AG09319 (cell line): ENCODE data around the gene RAB28.

ENCODE experiments used
- DNase-seq: peaks from one replicate; pipeline ENCODE4 v3.0.0-alpha.2; 2010; ENCODE audit warnings: low read depth; ENCODE audit errors: extremely low read depth
- TF ChIP-seq, protein P1 (sequence below): IDR thresholded peaks from 2 replicates; pipeline ENCODE4 v1.5.1; 2011; ENCODE audit warnings: low read depth, mild to moderate bottlenecking, inconsistent platforms, low read length, moderate library complexity

Gene RAB28

DNA sequence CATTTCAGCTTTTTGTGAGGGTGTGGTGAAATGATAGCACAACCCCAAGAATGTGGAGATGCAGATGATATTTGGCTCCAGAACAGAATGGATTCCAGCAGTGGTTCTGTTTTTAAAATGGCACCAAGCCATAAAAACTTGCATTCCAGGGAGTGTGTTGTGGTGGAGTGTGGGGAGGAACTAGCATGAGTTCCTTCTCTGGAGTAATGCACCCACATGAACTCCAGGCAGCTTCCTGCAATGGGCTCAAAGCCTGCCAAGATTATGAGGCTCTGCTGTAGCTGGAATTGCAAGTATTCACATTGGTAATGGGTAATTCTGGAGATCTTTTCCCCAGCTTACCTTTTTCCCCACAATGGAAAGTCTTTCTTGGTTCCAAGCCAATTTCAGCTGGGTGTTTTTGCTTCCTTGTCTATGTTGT is 161.4 kb downstream of the RAB28 start:
- peak; percentile 63 for DNase-seq
- TF ChIP-seq, protein P1, sequence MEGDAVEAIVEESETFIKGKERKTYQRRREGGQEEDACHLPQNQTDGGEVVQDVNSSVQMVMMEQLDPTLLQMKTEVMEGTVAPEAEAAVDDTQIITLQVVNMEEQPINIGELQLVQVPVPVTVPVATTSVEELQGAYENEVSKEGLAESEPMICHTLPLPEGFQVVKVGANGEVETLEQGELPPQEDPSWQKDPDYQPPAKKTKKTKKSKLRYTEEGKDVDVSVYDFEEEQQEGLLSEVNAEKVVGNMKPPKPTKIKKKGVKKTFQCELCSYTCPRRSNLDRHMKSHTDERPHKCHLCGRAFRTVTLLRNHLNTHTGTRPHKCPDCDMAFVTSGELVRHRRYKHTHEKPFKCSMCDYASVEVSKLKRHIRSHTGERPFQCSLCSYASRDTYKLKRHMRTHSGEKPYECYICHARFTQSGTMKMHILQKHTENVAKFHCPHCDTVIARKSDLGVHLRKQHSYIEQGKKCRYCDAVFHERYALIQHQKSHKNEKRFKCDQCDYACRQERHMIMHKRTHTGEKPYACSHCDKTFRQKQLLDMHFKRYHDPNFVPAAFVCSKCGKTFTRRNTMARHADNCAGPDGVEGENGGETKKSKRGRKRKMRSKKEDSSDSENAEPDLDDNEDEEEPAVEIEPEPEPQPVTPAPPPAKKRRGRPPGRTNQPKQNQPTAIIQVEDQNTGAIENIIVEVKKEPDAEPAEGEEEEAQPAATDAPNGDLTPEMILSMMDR, result no peak
